Astrocyte (in vitro differentiated cells and primary cell): ENCODE results near the gene AMZ1. TPM values are rescaled to one million over a fixed set of nuclear protein-coding genes. Genes with fewer than 3 reads are reported as not detected.

ENCODE experiments used
- DNase-seq: peaks from one replicate; pipeline ENCODE4 v3.0.0-alpha.2; 2010; ENCODE audit warnings: low read depth
- FAIRE-seq: peaks from 2 replicates; lab custom pipeline; 2011; peaks lifted over from hg19 to GRCh38; lab: Jason Lieb, UNC
- H2AFZ ChIP-seq: 2 replicates; pipeline ENCODE4 v1.6.0; 2012; ENCODE audit warnings: low read depth, low read length, inconsistent platforms
- H3K27ac ChIP-seq: 2 replicates; pipeline ENCODE4 v1.5.1; 2011; ENCODE audit warnings: low read depth, low read length, inconsistent platforms
- H3K27me3 ChIP-seq: 2 replicates; pipeline ENCODE4 v1.6.0; 2011; ENCODE audit warnings: low read length, inconsistent platforms; ENCODE audit not compliant: insufficient read depth
- H3K36me3 ChIP-seq: 2 replicates; pipeline ENCODE4 v1.5.1; 2011; ENCODE audit warnings: low read length, inconsistent platforms; ENCODE audit not compliant: insufficient read depth
- H3K4me1 ChIP-seq: 2 replicates; pipeline ENCODE4 v1.5.1; 2011; ENCODE audit warnings: low read length, inconsistent platforms; ENCODE audit not compliant: insufficient read depth
- H3K4me2 ChIP-seq: 2 replicates; pipeline ENCODE4 v1.6.0; 2012; ENCODE audit warnings: low read length, inconsistent platforms
- H3K4me3 ChIP-seq: 2 replicates; pipeline ENCODE4 v1.5.1; 2011; ENCODE audit warnings: low read depth, mild to moderate bottlenecking, low read length, inconsistent platforms; ENCODE audit not compliant: insufficient read depth
- H3K79me2 ChIP-seq: 2 replicates; pipeline ENCODE4 v1.6.0; 2012; ENCODE audit warnings: mild to moderate bottlenecking, low read length, inconsistent platforms; ENCODE audit not compliant: insufficient read depth
- H3K9ac ChIP-seq: 2 replicates; pipeline ENCODE4 v1.6.0; 2012; ENCODE audit warnings: mild to moderate bottlenecking, low read length, inconsistent platforms
- H3K9me3 ChIP-seq: 2 replicates; pipeline ENCODE4 v1.5.1; 2012; ENCODE audit warnings: low read depth, mild to moderate bottlenecking, low read length, inconsistent platforms; ENCODE audit not compliant: insufficient read depth
- H4K20me1 ChIP-seq: 2 replicates; pipeline ENCODE4 v1.6.0; 2012; ENCODE audit warnings: low read length, inconsistent platforms; ENCODE audit not compliant: insufficient read depth
- H3K27ac Mint-ChIP-seq: one replicate; pipeline ENCODE4 v1.8.0; 2021; ENCODE audit warnings: mild to moderate bottlenecking, mixed read lengths; ENCODE audit not compliant: unreplicated experiment
- H3K27me3 Mint-ChIP-seq: one replicate; pipeline ENCODE4 v1.8.0; 2021; ENCODE audit warnings: low read depth, mixed read lengths; ENCODE audit not compliant: unreplicated experiment
- H3K36me3 Mint-ChIP-seq: one replicate; pipeline ENCODE4 v1.8.0; 2021; ENCODE audit warnings: low read depth, mixed read lengths; ENCODE audit not compliant: unreplicated experiment
- H3K4me1 Mint-ChIP-seq: one replicate; pipeline ENCODE4 v1.8.0; 2021; ENCODE audit warnings: low read depth, mixed read lengths; ENCODE audit not compliant: unreplicated experiment
- H3K4me3 Mint-ChIP-seq: one replicate; pipeline ENCODE4 v1.8.0; 2021; ENCODE audit warnings: mild to moderate bottlenecking, moderate library complexity, mixed read lengths; ENCODE audit not compliant: unreplicated experiment
- H3K9me3 Mint-ChIP-seq: one replicate; pipeline ENCODE4 v1.8.0; 2021; ENCODE audit warnings: mild to moderate bottlenecking, mixed read lengths; ENCODE audit not compliant: unreplicated experiment
- EZH2 ChIP-seq: IDR thresholded peaks from 2 replicates; pipeline ENCODE4 v1.6.1; 2012; ENCODE audit warnings: mild to moderate bottlenecking, low read length, inconsistent platforms; ENCODE audit not compliant: insufficient read depth
- total RNA-seq: library from RNA; stranded (reverse); gene quantifications from 2 replicates; pipeline ENCODE4 v1.2.1, GENCODE V29; 2021
- TF ChIP-seq, protein P1 (sequence below): IDR thresholded peaks from 2 replicates; pipeline ENCODE4 v1.5.1; 2011; ENCODE audit warnings: low read depth, mild to moderate bottlenecking, inconsistent platforms, low read length, moderate library complexity; ENCODE audit not compliant: insufficient read depth

Gene AMZ1
- total RNA-seq, 1 donor from 2014 or later = 3.4 TPM

- H3K4me2 ChIP-seq = no peak overlapping the region
- peaks cover 5% of the 10 kb centered on the region for H3K36me3 ChIP-seq
- FAIRE-seq = no peak
- peaks cover 3% of the 10 kb centered on the region for H3K36me3 Mint-ChIP-seq
- no peak overlapping the region for H3K4me3 ChIP-seq
- no peaks in the 10 kb centered on the region for H3K27me3 ChIP-seq
- no peaks in the 10 kb centered on the region for H3K9me3 Mint-ChIP-seq
- peaks cover 29% of the 10 kb centered on the region for H3K4me1 ChIP-seq
- no peak overlapping the region for H3K9ac ChIP-seq
- TF ChIP-seq, protein P1, sequence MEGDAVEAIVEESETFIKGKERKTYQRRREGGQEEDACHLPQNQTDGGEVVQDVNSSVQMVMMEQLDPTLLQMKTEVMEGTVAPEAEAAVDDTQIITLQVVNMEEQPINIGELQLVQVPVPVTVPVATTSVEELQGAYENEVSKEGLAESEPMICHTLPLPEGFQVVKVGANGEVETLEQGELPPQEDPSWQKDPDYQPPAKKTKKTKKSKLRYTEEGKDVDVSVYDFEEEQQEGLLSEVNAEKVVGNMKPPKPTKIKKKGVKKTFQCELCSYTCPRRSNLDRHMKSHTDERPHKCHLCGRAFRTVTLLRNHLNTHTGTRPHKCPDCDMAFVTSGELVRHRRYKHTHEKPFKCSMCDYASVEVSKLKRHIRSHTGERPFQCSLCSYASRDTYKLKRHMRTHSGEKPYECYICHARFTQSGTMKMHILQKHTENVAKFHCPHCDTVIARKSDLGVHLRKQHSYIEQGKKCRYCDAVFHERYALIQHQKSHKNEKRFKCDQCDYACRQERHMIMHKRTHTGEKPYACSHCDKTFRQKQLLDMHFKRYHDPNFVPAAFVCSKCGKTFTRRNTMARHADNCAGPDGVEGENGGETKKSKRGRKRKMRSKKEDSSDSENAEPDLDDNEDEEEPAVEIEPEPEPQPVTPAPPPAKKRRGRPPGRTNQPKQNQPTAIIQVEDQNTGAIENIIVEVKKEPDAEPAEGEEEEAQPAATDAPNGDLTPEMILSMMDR = no peak
- no peak for TF ChIP-seq EZH2
- no peak for DNase-seq
- H4K20me1 ChIP-seq = peaks cover 82% of the 10 kb centered on the region
- no peak overlapping the region for H3K4me3 Mint-ChIP-seq
- H2AFZ ChIP-seq = no peak overlapping the region
- no peak overlapping the region for H3K27ac ChIP-seq
- H3K4me1 Mint-ChIP-seq = peaks cover 20% of the 10 kb centered on the region
- H3K27ac Mint-ChIP-seq = no peak overlapping the region
- no peaks in the 10 kb centered on the region for H3K27me3 Mint-ChIP-seq
- H3K9me3 ChIP-seq = no peaks in the 10 kb centered on the region
- peaks cover 55% of the 10 kb centered on the region for H3K79me2 ChIP-seq
Observed at GRCh38 chr7:2646680-2647571, 41.1 kb upstream of the AMZ1 start.

- H3K9me3 Mint-ChIP-seq = no peaks in the 10 kb centered on the region
- H3K36me3 Mint-ChIP-seq = peaks cover 3% of the 10 kb centered on the region
- Histone ChIP-seq H3K4me2 (no peak overlapping the region), H3K79me2 (peaks cover 48% of the 10 kb centered on the region), H2AFZ (no peak overlapping the region), H3K4me3 (no peak overlapping the region), H3K9me3 (no peaks in the 10 kb centered on the region), H3K9ac (no peak overlapping the region), H3K27ac (no peak overlapping the region), H3K27me3 (no peaks in the 10 kb centered on the region), H3K4me1 (peaks cover 28% of the 10 kb centered on the region), H4K20me1 (peaks cover 86% of the 10 kb centered on the region), H3K36me3 (peaks cover 6% of the 10 kb centered on the region)
- no peak overlapping the region for H3K4me3 Mint-ChIP-seq
- no peaks in the 10 kb centered on the region for H3K27me3 Mint-ChIP-seq
- no peak for DNase-seq
- no peak for FAIRE-seq
- H3K27ac Mint-ChIP-seq = no peak overlapping the region
- peaks cover 20% of the 10 kb centered on the region for H3K4me1 Mint-ChIP-seq
- TF ChIP-seq, protein P1 = no peak
- no peak for TF ChIP-seq EZH2
Observed at GRCh38 chr7:2647594-2648172, 40.3 kb upstream of the AMZ1 start.
